DOHH2 (cell line): ENCODE results near the gene GMDS.

Experiments
- H3F3A ChIP-seq: fragments of 200-600 bp; sonication (generic), shearing (Covaris generic); 2 replicates; pipeline ENCODE4 v1.6.0; 2016; ENCODE audit warnings: antibody characterized with exemption, mild to moderate bottlenecking; ENCODE audit not compliant: control insufficient read depth, insufficient read depth
- H3K27ac ChIP-seq: fragments of 200-600 bp; sonication (generic); 2 replicates; pipeline ENCODE4 v1.5.1; 2014; ENCODE audit warnings: low read depth, mild to moderate bottlenecking, low read length, moderate library complexity
- H3K27me3 ChIP-seq: fragments of 200-600 bp; sonication (generic); 2 replicates; pipeline ENCODE4 v1.6.1; 2014; ENCODE audit warnings: mild to moderate bottlenecking, low read length, mixed read lengths; ENCODE audit not compliant: control insufficient read depth
- H3K36me3 ChIP-seq: fragments of 200-600 bp; sonication (generic); 2 replicates; pipeline ENCODE4 v1.6.1; 2014; ENCODE audit warnings: mild to moderate bottlenecking, low read length, moderate library complexity, mixed read lengths; ENCODE audit not compliant: control insufficient read depth
- H3K4me1 ChIP-seq: fragments of 200-600 bp; sonication (generic); 2 replicates; pipeline ENCODE4 v1.6.1; 2014; ENCODE audit warnings: mild to moderate bottlenecking, low read length, mixed read lengths; ENCODE audit not compliant: control insufficient read depth
- H3K4me2 ChIP-seq: fragments of 200-600 bp; sonication (generic); 2 replicates; pipeline ENCODE4 v1.6.0; 2014; ENCODE audit warnings: mild to moderate bottlenecking, low read length, moderate library complexity
- H3K4me3 ChIP-seq: fragments of 200-600 bp; sonication (generic); 2 replicates; pipeline ENCODE4 v1.5.1; 2014; ENCODE audit warnings: mild to moderate bottlenecking, low read length, mixed read lengths
- H3K79me2 ChIP-seq: fragments of 200-600 bp; sonication (generic); 2 replicates; pipeline ENCODE4 v1.6.1; 2014; ENCODE audit warnings: mild to moderate bottlenecking, low read length, mixed read lengths; ENCODE audit not compliant: control insufficient read depth
- H3K9me2 ChIP-seq: fragments of 200-600 bp; sonication (generic); replicated peaks from 2 replicates; pipeline ENCODE4 v1.6.1; 2014; ENCODE audit warnings: mild to moderate bottlenecking, low read length, mixed read lengths; ENCODE audit not compliant: control insufficient read depth
- H3K9me3 ChIP-seq: fragments of 200-600 bp; sonication (generic); 2 replicates; pipeline ENCODE4 v1.6.1; 2014; ENCODE audit warnings: antibody characterized with exemption, low read length, mixed read lengths; ENCODE audit not compliant: control insufficient read depth, insufficient read depth
- H4K20me1 ChIP-seq: fragments of 200-600 bp; sonication (generic); 2 replicates; pipeline ENCODE4 v1.6.0; 2014; ENCODE audit warnings: low read depth, mild to moderate bottlenecking, antibody characterized with exemption, low read length, moderate library complexity; ENCODE audit not compliant: control insufficient read depth, insufficient read depth
- EZH2phosphoT487 ChIP-seq: fragments of 200-600 bp; sonication (generic); IDR thresholded peaks from 2 replicates; pipeline ENCODE4 v1.6.1; 2017; ENCODE audit warnings: borderline replicate concordance, mild to moderate bottlenecking, antibody characterized with exemption, low read length, moderate library complexity, mixed read lengths
- TF ChIP-seq, protein P1 (sequence below): fragments of 200-600 bp; sonication (generic); IDR thresholded peaks from one replicate; pipeline ENCODE4 v1.5.1; 2014; ENCODE audit warnings: antibody characterized with exemption, mild to moderate bottlenecking, low read depth, low read length; ENCODE audit not compliant: poor library complexity, severe bottlenecking

The GMDS gene

GRCh38 chr6:2081155-2082138 is 164.0 kb downstream of the GMDS start:
- H3K4me2 ChIP-seq = no peak overlapping the region
- H3K9me3 ChIP-seq = peaks cover 3% of the 10 kb centered on the region; the same call in 1 of the 2 replicates
- no peaks in the 10 kb centered on the region for H3F3A ChIP-seq
- no peaks in the 10 kb centered on the region for H3K79me2 ChIP-seq
- no peak overlapping the region for H3K27ac ChIP-seq
- H3K36me3 ChIP-seq = no peaks in the 10 kb centered on the region
- H3K4me3 ChIP-seq = no peak overlapping the region
- TF ChIP-seq EZH2phosphoT487 = no peak
- TF ChIP-seq, protein P1, sequence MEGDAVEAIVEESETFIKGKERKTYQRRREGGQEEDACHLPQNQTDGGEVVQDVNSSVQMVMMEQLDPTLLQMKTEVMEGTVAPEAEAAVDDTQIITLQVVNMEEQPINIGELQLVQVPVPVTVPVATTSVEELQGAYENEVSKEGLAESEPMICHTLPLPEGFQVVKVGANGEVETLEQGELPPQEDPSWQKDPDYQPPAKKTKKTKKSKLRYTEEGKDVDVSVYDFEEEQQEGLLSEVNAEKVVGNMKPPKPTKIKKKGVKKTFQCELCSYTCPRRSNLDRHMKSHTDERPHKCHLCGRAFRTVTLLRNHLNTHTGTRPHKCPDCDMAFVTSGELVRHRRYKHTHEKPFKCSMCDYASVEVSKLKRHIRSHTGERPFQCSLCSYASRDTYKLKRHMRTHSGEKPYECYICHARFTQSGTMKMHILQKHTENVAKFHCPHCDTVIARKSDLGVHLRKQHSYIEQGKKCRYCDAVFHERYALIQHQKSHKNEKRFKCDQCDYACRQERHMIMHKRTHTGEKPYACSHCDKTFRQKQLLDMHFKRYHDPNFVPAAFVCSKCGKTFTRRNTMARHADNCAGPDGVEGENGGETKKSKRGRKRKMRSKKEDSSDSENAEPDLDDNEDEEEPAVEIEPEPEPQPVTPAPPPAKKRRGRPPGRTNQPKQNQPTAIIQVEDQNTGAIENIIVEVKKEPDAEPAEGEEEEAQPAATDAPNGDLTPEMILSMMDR = no peak
- no peaks in the 10 kb centered on the region for H3K9me2 ChIP-seq
- H4K20me1 ChIP-seq = no peaks in the 10 kb centered on the region
- H3K4me1 ChIP-seq = no peaks in the 10 kb centered on the region
- H3K27me3 ChIP-seq = no peaks in the 10 kb centered on the region

- Histone ChIP-seq H3K27me3 (no peaks in the 10 kb centered on the region), H3K4me3 (no peak overlapping the region), H3K79me2 (no peaks in the 10 kb centered on the region), H3K4me2 (no peak overlapping the region), H3K9me2 (no peaks in the 10 kb centered on the region), H4K20me1 (no peaks in the 10 kb centered on the region), H3F3A (no peaks in the 10 kb centered on the region), H3K4me1 (no peaks in the 10 kb centered on the region), H3K27ac (no peak overlapping the region), H3K36me3 (no peaks in the 10 kb centered on the region), H3K9me3 (peaks cover 3% of the 10 kb centered on the region; the same call in 1 of the 2 replicates)
- TF ChIP-seq, protein P1 = no peak
- no peak for TF ChIP-seq EZH2phosphoT487
These were observed 166.5 kb downstream of the GMDS start for GRCh38 chr6:2078888-2079287.

DNA sequence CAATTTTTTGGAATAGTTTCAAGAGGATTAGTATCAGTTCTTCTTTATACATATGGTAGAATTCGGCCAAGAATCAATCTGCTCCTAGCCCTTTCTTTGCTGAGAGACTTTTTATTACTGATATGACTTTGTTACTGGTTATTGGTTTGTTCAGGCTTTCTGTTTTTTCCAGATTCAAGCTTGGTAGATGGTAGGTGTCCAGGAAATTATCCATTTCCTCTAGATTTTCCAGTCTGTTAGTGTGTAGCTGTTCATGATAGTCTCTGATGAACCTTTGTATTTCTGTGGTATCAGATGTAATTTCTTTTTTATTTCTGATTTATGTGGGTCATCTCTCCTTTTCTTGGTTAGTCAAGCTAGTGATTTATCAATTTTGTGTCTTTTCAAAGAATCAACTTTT is 167.6 kb downstream of the GMDS start:
- H3F3A ChIP-seq = no peaks in the 10 kb centered on the region
- no peaks in the 10 kb centered on the region for H3K79me2 ChIP-seq
- no peaks in the 10 kb centered on the region for H3K27me3 ChIP-seq
- no peak overlapping the region for H3K4me3 ChIP-seq
- no peak overlapping the region for H3K4me2 ChIP-seq
- H3K36me3 ChIP-seq = no peaks in the 10 kb centered on the region
- H3K4me1 ChIP-seq = no peaks in the 10 kb centered on the region
- TF ChIP-seq EZH2phosphoT487 = no peak
- TF ChIP-seq, protein P1 = no peak
- H3K9me3 ChIP-seq = peaks cover 3% of the 10 kb centered on the region; the same call in 1 of the 2 replicates
- no peaks in the 10 kb centered on the region for H3K9me2 ChIP-seq
- H3K27ac ChIP-seq = no peak overlapping the region
- no peaks in the 10 kb centered on the region for H4K20me1 ChIP-seq
